Hepatocyte (in vitro differentiated cells): ENCODE results near the gene OR14I1.

Experiments
- EZH2 ChIP-seq: fragments of 200-600 bp; sonication (generic); IDR thresholded peaks from 2 replicates; pipeline ENCODE4 v1.6.1; 2016; ENCODE audit warnings: antibody characterized with exemption, mild to moderate bottlenecking, borderline replicate concordance
- EZH2phosphoT487 ChIP-seq: fragments of 200-600 bp; sonication (generic); IDR thresholded peaks from one replicate; pipeline ENCODE4 v1.6.1; 2018; ENCODE audit warnings: antibody characterized with exemption, mild to moderate bottlenecking, low read depth, moderate library complexity; ENCODE audit not compliant: unreplicated experiment, severe bottlenecking

- TF ChIP-seq EZH2phosphoT487 (no peak), EZH2 (no peak)
Observed at GRCh38 chr1:248733566-248733965, 31.0 kb upstream of the OR14I1 start.
